DMS79 treated with DMSO at 0.1 percent for 48 hours (cell line): Measurements from ENCODE around the gene C1orf74.

ENCODE experiments used
- DNase-seq: peaks from one replicate; lab custom pipeline; 2025; lab: John Stamatoyannopoulos, UW

C1orf74 gene

GRCh38 chr1:209770636-209771415 lies 13.5 kb downstream of the C1orf74 start:
- no peak for DNase-seq

- DNase-seq, result no peak
These were observed 14.4 kb downstream of the C1orf74 start for GRCh38 chr1:209769971-209770370.

GRCh38 chr1:209769171-209769904 lies 15.0 kb downstream of the C1orf74 start:
- no peak for DNase-seq

- no peak for DNase-seq
These were observed 16.0 kb downstream of the C1orf74 start for GRCh38 chr1:209768354-209768774.

- DNase-seq, result no peak
These were observed 16.7 kb downstream of the C1orf74 start for GRCh38 chr1:209767706-209768105.

- no peak for DNase-seq
These were observed 17.3 kb downstream of the C1orf74 start for GRCh38 chr1:209767096-209767495.

- DNase-seq, result no peak
These were observed 18.3 kb downstream of the C1orf74 start for GRCh38 chr1:209766051-209766450.

- no peak for DNase-seq
These were observed 23.2 kb downstream of the C1orf74 start for GRCh38 chr1:209761011-209761635.

- DNase-seq, result no peak
These were observed 24.5 kb downstream of the C1orf74 start for GRCh38 chr1:209759829-209760359.

- DNase-seq, result no peak
These were observed 26.0 kb downstream of the C1orf74 start for GRCh38 chr1:209758400-209758799.

- no peak for DNase-seq
These were observed 27.5 kb downstream of the C1orf74 start for GRCh38 chr1:209756615-209757445.

GRCh38 chr1:209755926-209756614 lies 28.3 kb downstream of the C1orf74 start, which contains the start of gene TRAF3IP3:
Gene TRAF3IP3 (plus strand): TSS chr1:209756053. CDS start chr1:209760040, 3,987 bp downstream.
- DNase-seq, result no peak

GRCh38 chr1:209755256-209755655 lies 29.1 kb downstream of the C1orf74 start:
- no peak for DNase-seq

GRCh38 chr1:209752890-209753289 lies 31.5 kb downstream of the C1orf74 start:
- no peak for DNase-seq

- no peak for DNase-seq
These were observed 32.6 kb downstream of the C1orf74 start for GRCh38 chr1:209751627-209752231.

- no peak for DNase-seq
These were observed 34.6 kb downstream of the C1orf74 start for GRCh38 chr1:209749670-209750323.

- no peak for DNase-seq
These were observed 35.2 kb downstream of the C1orf74 start for GRCh38 chr1:209749205-209749604.

GRCh38 chr1:209748620-209749019 lies 35.7 kb downstream of the C1orf74 start:
- no peak for DNase-seq

- DNase-seq, result no peak
These were observed 36.6 kb downstream of the C1orf74 start for GRCh38 chr1:209747580-209748262.
